PC-9 (cell line): ENCODE measurements around the gene ASB11.

Experiments used
- EZH2 ChIP-seq: fragments of 200-600 bp; sonication (generic); IDR thresholded peaks from 2 replicates; pipeline ENCODE4 v1.8.0; 2017; ENCODE audit warnings: antibody characterized with exemption, low read depth
- TF ChIP-seq, protein P1 (sequence below): fragments of 200-600 bp; sonication (generic); conservative IDR thresholded peaks from 2 replicates; pipeline ENCODE4 v1.6.1; 2017; ENCODE audit warnings: mixed run types, antibody characterized with exemption, mild to moderate bottlenecking, moderate library complexity

DNA sequence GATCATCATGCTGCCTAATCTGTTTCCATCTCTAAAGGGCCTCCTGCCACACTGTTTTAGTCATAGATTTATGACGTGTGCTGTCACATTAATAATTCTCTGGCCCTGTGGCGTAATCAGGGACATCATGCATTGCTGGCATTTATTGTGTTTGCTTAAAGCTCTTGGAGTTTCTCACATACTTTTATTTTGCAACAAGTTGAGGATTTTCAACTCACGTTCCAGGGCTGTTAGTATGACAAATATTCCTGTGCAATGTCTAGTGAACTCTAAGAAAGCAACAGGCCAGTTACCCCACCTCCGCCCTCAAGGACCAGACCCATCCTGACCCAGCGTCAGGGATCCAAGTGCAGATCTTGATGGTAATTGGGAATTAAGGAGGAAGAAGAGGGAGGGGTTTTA lies 27.6 kb upstream of the ASB11 start:
- no peak for TF ChIP-seq EZH2
- TF ChIP-seq, protein P1, sequence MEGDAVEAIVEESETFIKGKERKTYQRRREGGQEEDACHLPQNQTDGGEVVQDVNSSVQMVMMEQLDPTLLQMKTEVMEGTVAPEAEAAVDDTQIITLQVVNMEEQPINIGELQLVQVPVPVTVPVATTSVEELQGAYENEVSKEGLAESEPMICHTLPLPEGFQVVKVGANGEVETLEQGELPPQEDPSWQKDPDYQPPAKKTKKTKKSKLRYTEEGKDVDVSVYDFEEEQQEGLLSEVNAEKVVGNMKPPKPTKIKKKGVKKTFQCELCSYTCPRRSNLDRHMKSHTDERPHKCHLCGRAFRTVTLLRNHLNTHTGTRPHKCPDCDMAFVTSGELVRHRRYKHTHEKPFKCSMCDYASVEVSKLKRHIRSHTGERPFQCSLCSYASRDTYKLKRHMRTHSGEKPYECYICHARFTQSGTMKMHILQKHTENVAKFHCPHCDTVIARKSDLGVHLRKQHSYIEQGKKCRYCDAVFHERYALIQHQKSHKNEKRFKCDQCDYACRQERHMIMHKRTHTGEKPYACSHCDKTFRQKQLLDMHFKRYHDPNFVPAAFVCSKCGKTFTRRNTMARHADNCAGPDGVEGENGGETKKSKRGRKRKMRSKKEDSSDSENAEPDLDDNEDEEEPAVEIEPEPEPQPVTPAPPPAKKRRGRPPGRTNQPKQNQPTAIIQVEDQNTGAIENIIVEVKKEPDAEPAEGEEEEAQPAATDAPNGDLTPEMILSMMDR, result no peak
